GM20431 (cell line): ENCODE data around the gene TM9SF3.

Source experiments
- in situ Hi-C: fragments of 300-500 bp; cut with MseI, MboI; formaldehyde crosslinking; loops from one replicate; pipeline ENCODE4 v1.15.0; 2020; ENCODE audit warnings: low sequenced_read_pairs; ENCODE audit not compliant: unreplicated experiment

Gene TM9SF3

GRCh38 chr10:96493871-96494525, 92.8 kb downstream of the TM9SF3 start:
- in situ Hi-C loops: no loop called here

GRCh38 chr10:96493254-96493653, 93.6 kb downstream of the TM9SF3 start:
- in situ Hi-C loops: no loop called here

GRCh38 chr10:96491303-96491702, 95.5 kb downstream of the TM9SF3 start:
- in situ Hi-C loops: no loop called here

GRCh38 chr10:96488161-96488935, 98.5 kb downstream of the TM9SF3 start:
- in situ Hi-C loops: no loop called here

- in situ Hi-C loops: no loop called here
Observed at GRCh38 chr10:96482815-96483588, 103.8 kb downstream of the TM9SF3 start.

GRCh38 chr10:96478355-96478754, 108.5 kb downstream of the TM9SF3 start:
- in situ Hi-C loops: no loop called here

- in situ Hi-C loops: no loop called here
Observed at GRCh38 chr10:96473866-96474265, 112.9 kb downstream of the TM9SF3 start.

GRCh38 chr10:96470116-96470743, 116.6 kb downstream of the TM9SF3 start:
- in situ Hi-C loops: no loop called here

GRCh38 chr10:96468845-96469244, 118.0 kb downstream of the TM9SF3 start:
- in situ Hi-C loops: no loop called here
